Measurements from ENCODE around the gene MORN1.
"Not testable (repeated sequence)": the region's sequence is repeated elsewhere in the genome, so short reads cannot be mapped to it uniquely, and the experiment has no call there.

The MORN1 gene

GRCh38 chr1:2391041-2391930 is at the start of gene MORN1, which contains the start of gene RER1:
TSS of gene MORN1 (minus strand) at chr1:2391554. CDS start at chr1:2391533, 21 bp downstream.
TSS of gene RER1 (plus strand) at chr1:2391841. CDS start at chr1:2395791, 3,950 bp downstream.
- DNase-seq: peak; percentile 98 to 100 (median 99)

GRCh38 chr1:2440346-2440745 is 49.0 kb upstream of the MORN1 start:
- not testable (repeated sequence) for DNase-seq

- no peak for DNase-seq
These were observed 48.0 kb upstream of the MORN1 start for GRCh38 chr1:2439369-2439768.

- DNase-seq: no peak
These were observed 47.3 kb upstream of the MORN1 start for GRCh38 chr1:2438641-2439040.

- no peak for DNase-seq
These were observed 46.7 kb upstream of the MORN1 start for GRCh38 chr1:2438038-2438437.

- DNase-seq: no peak
These were observed 46.3 kb upstream of the MORN1 start for GRCh38 chr1:2437617-2438016.

GRCh38 chr1:2436876-2437275 is 45.5 kb upstream of the MORN1 start:
- no peak for DNase-seq

- no peak for DNase-seq
These were observed 44.5 kb upstream of the MORN1 start for GRCh38 chr1:2435746-2436355.

GRCh38 chr1:2435091-2435490 is 43.7 kb upstream of the MORN1 start:
- DNase-seq: no peak

GRCh38 chr1:2433936-2434655 is 42.7 kb upstream of the MORN1 start:
- peak in 1 of 3 experiments; percentile 15 for DNase-seq

GRCh38 chr1:2433196-2433595 is 41.8 kb upstream of the MORN1 start:
- DNase-seq: peak in 1 of 3 experiments; percentile 6

- peak in 1 of 3 experiments; percentile 12 for DNase-seq
These were observed 41.1 kb upstream of the MORN1 start for GRCh38 chr1:2432441-2432844.

- peak in 1 of 3 experiments; percentile 51 for DNase-seq
These were observed 40.2 kb upstream of the MORN1 start for GRCh38 chr1:2431518-2431917.

GRCh38 chr1:2431103-2431502 is 39.7 kb upstream of the MORN1 start:
- DNase-seq: peak in 2 of 3 experiments; percentile 27 to 51

GRCh38 chr1:2430592-2430973 is 39.2 kb upstream of the MORN1 start:
- DNase-seq: no peak

GRCh38 chr1:2429780-2430591 is 38.6 kb upstream of the MORN1 start:
- DNase-seq: no peak

- no peak for DNase-seq
These were observed 37.1 kb upstream of the MORN1 start for GRCh38 chr1:2428490-2428889.

- DNase-seq: no peak
These were observed 36.6 kb upstream of the MORN1 start for GRCh38 chr1:2427976-2428375.

- no peak for DNase-seq
These were observed 35.7 kb upstream of the MORN1 start for GRCh38 chr1:2427051-2427450.

GRCh38 chr1:2426540-2426939 is 35.2 kb upstream of the MORN1 start:
- no peak for DNase-seq

- no peak for DNase-seq
These were observed 34.5 kb upstream of the MORN1 start for GRCh38 chr1:2425892-2426291.

- DNase-seq: no peak
These were observed 31.2 kb upstream of the MORN1 start for GRCh38 chr1:2422523-2422922.

- no peak for DNase-seq
These were observed 28.1 kb upstream of the MORN1 start for GRCh38 chr1:2419416-2419815.
